Lung microvascular endothelial cell (primary cell): Measurements from ENCODE around the gene USP19. TPM values are rescaled to one million over a fixed set of nuclear protein-coding genes. Genes with fewer than 3 reads are reported as not detected.

Source experiments
- DNase-seq, 2 donors: peaks; one replicate each; pipeline versions ENCODE4 v3.0.0 to v3.0.0-alpha.2; 2010; ENCODE audit warnings: low read depth in 2 of 2
- total RNA-seq: library from RNA; depleted of rRNA; stranded (reverse); fragments of >200 nt; gene quantifications from 2 replicates; pipeline ENCODE4 v1.2.1, GENCODE V29; 2014

The USP19 gene, protein sequence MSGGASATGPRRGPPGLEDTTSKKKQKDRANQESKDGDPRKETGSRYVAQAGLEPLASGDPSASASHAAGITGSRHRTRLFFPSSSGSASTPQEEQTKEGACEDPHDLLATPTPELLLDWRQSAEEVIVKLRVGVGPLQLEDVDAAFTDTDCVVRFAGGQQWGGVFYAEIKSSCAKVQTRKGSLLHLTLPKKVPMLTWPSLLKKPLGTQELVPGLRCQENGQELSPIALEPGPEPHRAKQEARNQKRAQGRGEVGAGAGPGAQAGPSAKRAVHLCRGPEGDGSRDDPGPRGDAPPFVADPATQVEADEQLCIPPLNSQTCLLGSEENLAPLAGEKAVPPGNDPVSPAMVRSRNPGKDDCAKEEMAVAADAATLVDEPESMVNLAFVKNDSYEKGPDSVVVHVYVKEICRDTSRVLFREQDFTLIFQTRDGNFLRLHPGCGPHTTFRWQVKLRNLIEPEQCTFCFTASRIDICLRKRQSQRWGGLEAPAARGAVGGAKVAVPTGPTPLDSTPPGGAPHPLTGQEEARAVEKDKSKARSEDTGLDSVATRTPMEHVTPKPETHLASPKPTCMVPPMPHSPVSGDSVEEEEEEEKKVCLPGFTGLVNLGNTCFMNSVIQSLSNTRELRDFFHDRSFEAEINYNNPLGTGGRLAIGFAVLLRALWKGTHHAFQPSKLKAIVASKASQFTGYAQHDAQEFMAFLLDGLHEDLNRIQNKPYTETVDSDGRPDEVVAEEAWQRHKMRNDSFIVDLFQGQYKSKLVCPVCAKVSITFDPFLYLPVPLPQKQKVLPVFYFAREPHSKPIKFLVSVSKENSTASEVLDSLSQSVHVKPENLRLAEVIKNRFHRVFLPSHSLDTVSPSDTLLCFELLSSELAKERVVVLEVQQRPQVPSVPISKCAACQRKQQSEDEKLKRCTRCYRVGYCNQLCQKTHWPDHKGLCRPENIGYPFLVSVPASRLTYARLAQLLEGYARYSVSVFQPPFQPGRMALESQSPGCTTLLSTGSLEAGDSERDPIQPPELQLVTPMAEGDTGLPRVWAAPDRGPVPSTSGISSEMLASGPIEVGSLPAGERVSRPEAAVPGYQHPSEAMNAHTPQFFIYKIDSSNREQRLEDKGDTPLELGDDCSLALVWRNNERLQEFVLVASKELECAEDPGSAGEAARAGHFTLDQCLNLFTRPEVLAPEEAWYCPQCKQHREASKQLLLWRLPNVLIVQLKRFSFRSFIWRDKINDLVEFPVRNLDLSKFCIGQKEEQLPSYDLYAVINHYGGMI (N-terminal part only)
- 21.6 and 36.9 TPM in 2 replicates for total RNA-seq

DNA sequence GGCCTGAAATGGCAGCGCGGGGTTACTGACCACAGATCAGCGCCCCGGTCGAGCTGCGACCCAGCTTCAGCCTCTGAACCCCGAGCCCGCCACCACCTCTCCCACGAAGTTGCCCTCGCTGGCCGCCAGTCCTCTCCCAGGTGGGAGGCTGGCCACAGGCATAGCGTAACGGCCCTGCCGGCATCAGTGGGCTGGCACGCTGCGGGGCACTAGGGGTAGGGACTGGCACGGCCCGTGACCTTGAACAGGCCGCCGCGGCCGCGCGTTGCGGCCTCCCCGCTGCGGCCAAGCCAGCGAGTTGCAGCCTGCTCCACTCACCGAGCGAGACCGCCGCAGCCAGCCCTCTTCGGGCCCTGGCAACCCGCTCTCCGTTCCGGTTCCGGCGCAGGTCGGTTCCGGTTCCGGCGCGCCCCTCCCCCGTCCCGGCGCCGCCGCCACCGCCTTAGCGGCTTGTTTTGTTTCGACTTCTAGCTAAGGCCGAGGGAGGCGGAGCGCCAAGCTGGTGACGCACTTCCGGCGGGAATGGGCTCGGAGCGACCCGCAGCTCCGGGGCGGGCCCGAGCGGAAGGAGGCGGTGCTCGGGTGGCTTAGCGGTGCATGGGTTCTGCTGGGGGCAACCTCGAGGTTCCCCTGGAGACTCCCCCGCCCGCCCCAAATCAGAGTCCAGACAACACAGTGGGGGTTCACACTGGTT, at the start of gene USP19:
Gene USP19 (minus strand): TSS at position 386 of the 694 bp plus-strand sequence. CDS start 1,678 bp downstream, outside the sequence.
- peak; percentile 92 to 95 for DNase-seq

DNA sequence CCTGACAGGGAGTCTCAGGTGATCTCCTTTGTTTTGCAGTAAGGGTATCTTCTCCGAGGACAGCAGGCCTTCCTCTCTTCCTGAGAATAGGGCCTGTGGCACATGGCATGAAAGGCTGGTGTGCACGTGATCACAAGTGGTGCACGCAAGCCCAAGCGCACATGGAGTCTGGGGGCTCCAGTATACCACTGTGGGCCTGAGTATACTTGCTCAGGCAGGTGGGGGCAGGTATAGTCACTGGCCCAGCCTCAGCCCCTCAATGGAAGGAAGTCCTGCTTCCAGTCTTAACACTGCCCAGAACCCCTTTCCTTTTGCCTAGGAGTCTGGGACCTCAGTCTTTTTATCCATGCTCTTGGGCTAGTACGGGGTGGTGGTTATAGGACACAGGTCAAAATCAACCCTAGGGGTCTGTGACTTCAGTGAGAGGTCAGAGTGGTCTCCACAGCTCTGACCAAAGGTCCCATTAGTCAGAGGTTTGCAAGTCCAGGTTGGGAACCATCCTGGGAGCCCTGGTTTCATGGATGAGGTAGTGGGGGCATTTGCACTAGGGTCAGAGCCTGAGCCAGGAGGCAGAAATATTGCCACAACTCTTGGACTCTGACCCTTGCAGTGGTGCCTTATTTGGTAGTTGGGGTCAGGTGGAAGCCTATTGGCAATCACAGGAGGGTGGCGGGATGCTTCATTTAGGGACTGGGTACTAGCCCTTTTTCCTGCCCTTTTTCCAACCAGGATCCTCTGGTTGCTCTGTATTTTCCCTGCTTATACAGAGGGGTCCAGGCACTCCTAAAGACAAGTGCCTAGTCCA, 46.3 kb upstream of the USP19 start:
- DNase-seq = no peak

DNA sequence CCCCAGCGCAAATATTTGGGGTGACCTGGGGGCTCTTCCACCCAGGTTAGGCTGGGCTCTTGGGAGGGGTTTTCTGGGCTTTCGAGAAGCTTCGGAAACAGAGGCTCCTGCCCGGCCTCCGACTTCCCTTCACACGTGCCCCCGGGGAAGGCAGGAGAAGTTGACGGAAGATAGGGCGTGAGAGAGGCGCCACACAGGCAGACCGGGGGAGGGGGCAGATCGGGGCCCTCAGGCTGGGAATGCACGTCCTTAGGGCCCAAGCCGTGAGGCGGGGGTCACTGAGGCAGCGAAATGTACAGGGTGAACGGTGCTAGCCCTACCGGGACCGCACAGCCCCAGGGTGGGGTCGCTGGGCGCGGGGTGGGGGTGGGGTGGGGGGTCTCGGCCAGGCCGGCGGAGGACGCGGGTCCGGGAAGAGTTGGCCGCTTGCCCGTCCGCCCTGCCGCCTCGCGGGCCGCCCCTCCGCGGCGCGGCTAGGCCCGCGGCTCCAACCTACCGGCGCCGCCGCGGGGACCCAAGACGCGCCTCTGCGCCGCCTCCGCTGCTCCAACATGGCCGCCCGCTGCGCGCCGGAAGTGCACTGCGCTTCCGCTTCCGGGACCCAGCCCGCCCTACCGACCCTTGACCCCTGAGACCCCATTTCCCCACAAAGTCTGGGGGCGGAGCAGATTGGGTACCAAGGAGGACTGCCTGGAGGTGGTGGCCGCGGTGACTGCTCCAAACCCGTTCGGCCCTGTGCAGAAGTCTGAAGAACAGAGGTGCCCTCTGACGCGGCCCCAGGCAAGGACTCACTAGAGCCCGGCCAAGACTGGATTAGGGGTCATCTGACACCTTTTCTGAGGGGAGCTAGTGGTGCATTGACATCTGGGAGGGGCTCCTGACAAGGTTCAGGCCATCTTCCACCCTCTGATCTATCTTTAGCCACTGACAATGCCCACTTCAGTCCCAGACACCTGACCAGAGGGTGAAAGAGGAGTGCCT, 45.4 kb upstream of the USP19 start, which contains the start of gene CCDC71:
Gene CCDC71 (minus strand): TSS at position 561 of the 981 bp plus-strand sequence. CDS start 2,123 bp downstream, outside the sequence.
- DNase-seq = peak; percentile 69 to 75

DNA sequence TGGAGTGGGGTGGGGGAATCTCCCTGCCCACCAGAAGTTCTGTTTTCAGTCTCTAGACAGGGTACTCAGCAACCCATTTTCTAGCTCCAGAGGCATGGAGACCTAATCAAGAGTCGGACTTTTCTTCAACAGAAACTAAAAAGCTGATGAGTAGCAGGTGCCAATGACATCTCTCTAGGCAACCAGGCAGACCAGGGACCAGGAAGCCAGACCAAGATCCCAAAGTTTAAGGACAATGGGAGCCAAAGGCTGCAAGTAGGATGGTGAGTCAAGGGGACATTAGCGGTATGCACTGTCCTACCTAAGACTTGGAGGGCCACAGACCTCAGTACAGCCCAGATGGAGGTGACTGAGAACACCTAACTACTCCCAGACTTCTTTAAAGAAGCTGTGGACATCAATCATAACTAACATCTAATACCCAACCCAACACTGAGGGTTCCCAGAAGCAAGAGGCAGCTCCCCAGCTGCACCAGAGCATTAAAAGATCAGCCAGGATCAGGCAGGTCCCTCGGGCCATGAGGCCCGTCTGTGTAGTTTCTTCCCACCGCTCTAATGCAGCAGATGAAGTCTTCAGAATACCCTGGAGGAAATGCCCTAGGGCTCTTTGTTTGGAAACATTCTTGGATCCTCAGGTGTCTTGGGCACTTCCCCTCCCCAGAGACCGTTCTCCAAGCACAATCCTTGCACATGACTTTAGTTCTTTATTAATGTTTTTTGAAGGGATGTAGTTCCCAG, 44.5 kb upstream of the USP19 start:
- DNase-seq = peak in 1 of 2 donors; percentile 15

DNA sequence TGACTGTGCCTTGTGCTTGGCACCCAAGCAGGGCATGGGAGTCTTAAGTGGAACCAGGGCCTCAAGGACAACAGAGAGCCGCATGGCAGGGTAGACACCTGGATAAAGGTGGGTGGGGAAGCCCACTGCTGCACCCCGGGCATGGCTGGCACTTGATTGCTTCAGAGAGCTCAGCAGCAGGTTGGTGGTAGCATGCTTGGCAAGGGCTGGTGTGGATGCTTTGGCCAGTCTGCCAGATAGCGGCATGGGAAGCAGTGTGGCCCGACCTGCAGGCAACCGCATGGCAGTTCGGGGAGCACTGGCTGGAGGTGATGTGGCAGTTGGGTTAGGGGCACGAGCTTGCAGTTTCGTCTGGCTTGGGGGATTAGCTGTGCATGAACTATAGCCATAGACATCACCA, 43.0 kb upstream of the USP19 start:
- DNase-seq = no peak

DNA sequence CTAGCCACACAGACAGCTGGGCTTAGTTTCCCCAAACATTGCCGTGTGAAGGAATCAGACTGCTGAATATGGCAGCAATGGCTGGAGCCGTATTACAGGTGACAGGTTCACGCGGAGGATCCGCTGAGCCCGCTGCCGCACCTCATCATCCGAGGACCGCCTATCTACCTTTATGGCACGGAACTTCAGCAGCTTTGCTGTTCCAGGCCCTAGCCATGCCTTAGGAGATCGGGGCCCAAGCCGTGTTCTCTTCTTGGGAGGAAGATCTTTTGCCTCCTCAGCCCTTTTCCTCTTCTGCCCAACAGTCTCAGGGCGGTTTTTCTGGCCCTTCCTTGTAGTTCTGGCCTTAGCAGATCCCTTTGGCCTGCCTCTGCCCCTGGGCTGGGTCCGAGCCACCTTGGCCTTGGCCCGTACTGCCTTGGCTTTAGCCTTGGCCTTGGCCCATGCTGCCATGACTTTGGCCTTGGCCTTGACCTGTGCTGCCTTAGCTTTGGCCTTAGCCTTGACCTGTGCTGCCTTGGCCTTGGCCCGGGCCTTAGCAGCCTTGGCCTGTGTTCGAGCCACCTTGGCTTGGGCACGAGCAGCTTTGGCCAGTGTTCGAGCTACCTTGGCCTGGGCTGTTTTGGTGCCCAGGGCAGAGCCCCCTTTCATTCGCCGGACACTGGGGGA, 42.3 kb upstream of the USP19 start:
- no peak for DNase-seq

DNA sequence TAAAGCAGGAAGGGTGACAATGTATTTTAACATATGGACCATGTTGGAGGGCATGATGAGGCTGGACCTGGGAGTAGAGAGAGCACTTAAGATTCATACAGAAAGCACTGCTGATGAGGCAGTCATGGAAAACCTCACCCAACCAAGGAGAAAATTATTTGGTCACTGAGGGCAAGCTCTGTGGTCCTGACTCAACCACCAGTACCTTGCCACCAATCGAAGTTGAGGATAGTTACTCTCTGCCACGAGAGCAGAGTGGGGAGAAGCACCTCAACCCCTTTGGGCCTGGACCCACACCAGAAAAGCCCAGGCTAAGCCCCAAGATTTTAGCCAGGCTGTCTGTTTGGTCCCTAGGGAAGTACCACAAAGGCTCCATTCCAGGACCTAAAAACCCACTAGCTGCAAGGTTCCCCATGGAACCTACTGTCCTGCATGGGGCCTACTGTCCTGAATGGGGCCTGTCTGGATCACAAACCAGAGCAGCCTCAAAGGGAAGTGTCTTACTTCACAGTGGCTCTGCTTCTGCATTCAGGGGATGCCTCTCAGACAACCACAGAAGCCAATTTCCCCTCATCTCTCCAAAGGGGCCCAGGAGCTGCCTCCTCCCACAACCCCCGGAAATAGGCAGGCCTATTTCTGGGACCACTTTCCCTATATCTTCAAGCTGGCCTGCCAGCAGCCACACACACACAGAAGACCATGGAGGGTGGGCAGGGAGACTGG, 41.3 kb upstream of the USP19 start:
- no peak for DNase-seq

DNA sequence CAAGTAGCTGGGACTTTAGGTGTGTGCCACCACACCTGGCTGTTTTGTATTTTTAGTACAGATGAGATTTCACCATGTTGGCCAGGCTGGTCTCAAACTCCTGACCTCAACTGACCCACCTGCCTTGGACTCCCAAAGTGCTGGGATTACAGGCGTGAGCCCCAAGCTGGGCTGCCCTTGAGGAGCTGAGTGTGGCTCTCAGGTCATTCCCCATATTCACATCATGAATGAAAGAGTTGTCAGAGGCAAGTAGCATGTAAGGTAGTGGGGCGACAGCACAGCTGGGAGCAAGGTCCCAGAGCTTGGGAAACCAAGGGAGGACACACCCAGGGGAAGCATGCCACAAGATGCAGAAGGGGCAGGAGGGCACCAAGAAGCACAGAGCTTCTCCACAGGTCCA, 40.6 kb upstream of the USP19 start:
- DNase-seq = no peak

DNA sequence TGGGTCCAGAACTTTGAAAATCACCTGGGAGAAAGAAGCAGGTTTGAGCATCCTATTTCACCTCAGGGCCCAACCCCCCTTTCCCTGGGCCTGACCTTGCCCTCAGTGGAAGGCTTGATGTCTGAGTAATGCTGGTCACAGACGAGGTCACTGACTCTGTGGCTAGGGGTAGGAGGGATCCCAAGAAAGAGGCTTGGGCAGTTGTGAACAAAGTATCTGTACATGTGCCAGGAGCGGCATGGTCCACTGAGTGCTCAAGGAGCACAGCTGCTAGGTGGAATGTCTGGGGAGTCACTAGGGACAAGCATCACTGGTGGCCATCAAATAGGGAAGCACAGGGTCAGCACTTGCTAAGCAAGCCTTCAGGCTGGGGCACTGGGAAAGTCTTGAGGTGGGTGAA, 38.2 kb upstream of the USP19 start:
- DNase-seq = no peak

DNA sequence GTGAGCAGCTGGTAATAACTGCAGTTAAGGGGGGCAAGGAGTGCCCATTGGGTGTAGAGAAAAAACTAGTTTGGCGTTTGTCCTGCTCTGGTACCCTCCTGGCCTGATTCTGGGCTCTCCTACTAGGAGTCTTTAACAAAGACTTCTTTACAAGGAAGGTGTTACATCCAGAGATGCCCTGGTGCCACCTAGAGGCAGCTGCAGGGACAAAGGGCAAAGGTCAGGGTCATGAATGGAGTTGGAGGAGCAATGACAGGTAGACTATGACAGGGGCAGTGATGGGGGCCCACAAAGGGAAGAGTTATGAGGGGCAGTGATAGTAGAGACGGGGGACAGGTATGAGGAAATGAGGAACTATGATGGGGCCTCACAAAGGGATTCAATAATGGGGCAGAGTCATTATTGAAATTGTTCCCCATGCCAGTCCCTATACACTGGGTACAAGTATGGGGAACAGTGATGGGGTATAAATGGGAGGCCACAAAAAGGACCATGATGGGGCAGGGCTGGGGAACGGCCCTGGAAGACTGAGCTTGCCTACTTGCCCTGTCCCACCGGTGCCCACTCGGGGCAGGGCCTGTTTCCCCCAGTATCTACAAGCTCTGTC, 37.6 kb upstream of the USP19 start:
- peak in 1 of 2 donors; percentile 23 for DNase-seq

DNA sequence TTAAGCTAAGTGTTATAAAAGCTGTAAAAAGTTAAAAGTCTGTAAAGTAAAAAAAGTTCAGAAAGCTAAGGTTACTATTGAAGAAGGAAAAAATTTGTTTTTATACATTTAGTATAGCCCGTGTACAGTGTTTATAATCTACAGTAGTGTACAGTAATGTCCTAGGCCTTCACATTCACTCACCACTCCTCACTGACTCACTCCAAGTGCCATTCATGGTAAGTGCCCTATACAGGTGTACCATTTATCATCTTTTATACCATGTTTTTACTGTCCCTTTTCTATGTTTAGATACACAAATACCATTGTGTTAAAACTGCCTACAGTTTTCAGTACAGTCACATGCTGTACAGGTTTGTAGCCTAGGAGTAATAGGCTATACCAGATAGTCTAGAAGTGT, 36.7 kb upstream of the USP19 start:
- DNase-seq = no peak

DNA sequence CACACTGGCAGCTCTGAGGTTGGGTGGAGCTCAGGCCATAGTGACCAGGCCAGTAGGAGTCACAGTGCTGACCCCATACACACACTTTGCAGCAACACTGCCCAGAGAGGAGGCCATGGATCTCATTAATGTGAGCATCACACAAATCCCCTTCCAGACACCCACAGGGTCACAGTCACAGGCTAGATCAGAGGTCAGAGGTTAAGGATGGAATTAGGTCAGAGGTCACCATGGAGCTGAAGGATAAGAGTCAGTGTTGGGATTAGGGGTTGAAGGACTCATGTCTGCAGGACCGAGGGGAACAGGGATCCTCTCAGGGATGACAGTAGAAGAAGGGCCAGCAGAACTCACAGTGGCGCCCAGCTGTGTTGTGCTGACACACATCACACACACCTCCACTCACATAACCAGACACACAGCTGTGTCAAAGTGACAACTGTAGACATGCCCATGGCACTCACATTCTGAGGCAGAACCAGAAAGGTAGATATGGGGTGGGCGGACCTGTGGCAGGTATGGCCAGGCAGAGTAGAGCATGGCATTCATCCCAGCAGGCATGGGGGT, 32.8 kb upstream of the USP19 start:
- no peak for DNase-seq

DNA sequence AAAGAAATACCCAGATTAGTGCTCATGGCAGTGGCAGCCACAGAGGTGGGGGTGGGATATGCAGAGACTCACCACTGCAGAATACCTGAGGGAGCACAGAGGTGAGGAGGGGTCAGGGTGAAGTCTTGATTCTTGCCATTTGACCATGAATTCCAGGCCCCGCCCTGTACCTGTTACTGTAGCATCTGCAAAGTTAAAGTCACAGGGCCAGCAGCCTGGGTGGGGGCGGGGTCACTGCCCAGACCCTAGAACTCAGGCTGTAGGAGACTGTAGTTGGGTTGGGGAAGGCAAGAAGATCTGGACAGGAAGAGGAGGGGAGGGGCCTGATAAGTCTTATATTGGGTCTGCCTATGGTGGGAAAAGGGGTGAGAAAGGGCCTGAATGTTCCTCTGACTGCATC, 31.0 kb upstream of the USP19 start:
- DNase-seq = no peak

DNA sequence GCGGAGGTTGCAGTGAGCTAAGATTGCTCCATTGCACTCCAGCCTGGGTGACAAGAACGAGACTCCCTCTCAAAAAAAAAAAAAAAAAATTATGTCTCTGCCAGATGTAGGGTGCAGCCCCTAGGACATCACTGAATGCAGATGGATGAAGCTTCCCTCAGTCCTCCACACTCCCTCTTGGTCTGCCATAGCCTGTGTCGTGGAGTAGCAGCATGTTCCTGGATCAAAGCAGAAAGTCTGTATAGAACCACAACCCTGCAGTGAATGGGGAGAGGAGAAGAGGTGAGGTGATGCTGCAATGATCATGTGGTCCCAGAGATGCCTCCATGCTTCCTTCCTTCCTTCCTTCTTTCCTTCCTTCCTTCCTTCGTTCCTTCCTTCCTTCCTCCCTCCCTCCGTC, 27.5 kb upstream of the USP19 start:
- DNase-seq = no peak

DNA sequence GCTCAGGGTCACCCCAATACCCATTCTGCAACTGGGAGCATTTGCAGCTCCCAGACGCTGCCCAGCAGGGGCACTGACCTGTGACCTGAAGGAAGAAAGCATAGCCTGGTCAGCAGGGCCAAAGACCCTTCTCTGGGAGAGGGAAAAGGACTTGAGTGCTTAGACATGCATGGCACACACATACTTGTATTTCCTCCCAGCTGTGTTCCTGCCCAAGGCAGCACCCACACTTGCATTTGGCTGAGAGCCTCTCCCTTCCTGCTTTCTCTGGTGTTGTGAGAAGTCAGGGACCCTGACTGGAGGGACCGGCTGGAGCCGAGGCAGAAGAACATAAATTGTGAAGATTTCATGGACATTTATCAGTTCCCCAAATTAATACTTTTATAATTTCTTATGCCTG, 19.5 kb upstream of the USP19 start:
- no peak for DNase-seq

DNA sequence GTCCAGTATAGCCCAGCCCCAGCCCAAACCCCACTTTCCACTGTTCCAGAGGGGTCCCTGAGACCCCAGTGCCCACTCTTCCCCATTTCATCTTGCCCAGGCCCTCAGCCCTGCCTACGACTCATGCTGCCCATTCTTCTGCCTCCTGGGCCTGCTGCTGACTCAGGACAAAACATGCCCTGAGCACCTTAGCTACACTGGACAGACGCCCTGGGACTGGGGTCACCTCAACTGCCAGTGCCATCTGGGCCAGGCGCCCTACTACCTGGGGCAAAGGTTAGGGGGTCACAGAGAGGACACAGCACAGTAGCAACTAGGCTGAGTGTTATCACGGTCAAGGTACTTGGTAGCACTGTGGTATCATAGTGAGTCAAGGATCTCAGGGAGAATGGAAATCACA, 14.9 kb upstream of the USP19 start:
- no peak for DNase-seq
